OCI-LY3 (cell line): Measurements from ENCODE around the gene SELENOS.

ENCODE experiments used
- CTCF ChIP-seq: fragments of 200-600, 300-600 bp; sonication (generic); IDR thresholded peaks from 2 replicates; pipeline ENCODE4 v1.5.1; 2014; ENCODE audit warnings: antibody characterized with exemption, low read length, low read depth
- EZH2phosphoT487 ChIP-seq: fragments of 200-600 bp; shearing (Covaris generic); IDR thresholded peaks from 2 replicates; pipeline ENCODE4 v1.6.1; 2018; ENCODE audit warnings: antibody characterized with exemption, mixed run types, low read depth

GRCh38 chr15:101324524-101325177, 47.4 kb upstream of the SELENOS start:
- TF ChIP-seq CTCF (no peak), EZH2phosphoT487 (no peak)
